ENCODE data around the gene PRKCI. TPM values are rescaled to one million over a fixed set of nuclear protein-coding genes. Genes with fewer than 3 reads are reported as not detected.

Gene PRKCI
- total and polyA plus RNA-seq, 2 of the 4 experiments (the other 2 are of a cell fraction) = 28.7 to 53.4 TPM

GRCh38 chr3:170180908-170181885 lies 41.0 kb upstream of the PRKCI start, which contains the start of gene PHC3:
Gene PHC3, minus strand, starts transcription at chr3:170181733. Its CDS starts 18 bp downstream, at chr3:170181715.
- peak within 1 kb of the TSS; percentile 99 for H3K9ac ChIP-seq (ENCODE audit: low read depth, low read length)
- peak within 1 kb of the TSS; percentile 95 for H3K4me2 ChIP-seq (ENCODE audit: low read depth, low read length)
- H3K4ac ChIP-seq (ENCODE audit: low read depth, low read length) = peak within 1 kb of the TSS; percentile 99
- H2AK9ac ChIP-seq (replicated peaks; ENCODE audit: low read depth, low read length, poor library complexity) = peak within 1 kb of the TSS; percentile 97
- H2BK5ac ChIP-seq (ENCODE audit: low read depth, low read length, poor library complexity, severe bottlenecking) = peak within 1 kb of the TSS; percentile 94
- DNase-seq (peak; percentile 85), ATAC-seq (ENCODE audit: low read depth) (peak; percentile 84)
- H2BK15ac ChIP-seq (ENCODE audit: low read depth, low read length) = peak within 1 kb of the TSS; percentile 9; the same call in 1 of the 3 replicates
- peak within 1 kb of the TSS; percentile 89 for H2BK120ac ChIP-seq (ENCODE audit: low read depth, low read length)
- peaks cover 12% of the 10 kb centered on the region; the same call in 1 of the 2 replicates for H4K20me1 ChIP-seq (ENCODE audit: insufficient read depth, low read length)
- dilution Hi-C loops (cut with HindIII; ENCODE audit: low sequenced_read_pairs, unreplicated experiment) (no loop called here), intact Hi-C loops (cut with micrococcal nuclease) (loop anchor here (2.0 to 10.0 kb wide), 2 partner anchors 94 to 664 kb away; no protein-coding TSS in a partner anchor), in situ Hi-C loops (cut with MboI; ENCODE audit: low sequenced_read_pairs) (loop anchor here (10.0 kb wide), 1 partner anchor 674 kb away; no protein-coding TSS in a partner anchor)
- peak within 1 kb of the TSS; percentile 96 for H4K5ac ChIP-seq (ENCODE audit: low read depth, low read length)
- peaks cover 8 to 17% of the 10 kb centered on the region in 2 experiments for H3K79me1 ChIP-seq (ENCODE audit: low read depth in 1 of 2, low read length in 2 of 2)
- ChIA-PET CTCF (interaction anchor here (0.9 kb wide), 1 partner anchor 91 kb away, joined by 6 read pairs; no protein-coding TSS in a partner anchor), POLR2A (ENCODE audit: unreplicated experiment) (interaction anchor here (0.6 to 1.0 kb wide), 3 partner anchors 9 to 129 kb away, joined by 3 to 13 read pairs (median 4); no protein-coding TSS in a partner anchor)
- H3K27ac ChIP-seq (ENCODE audit: insufficient read depth, low read length) = peak within 1 kb of the TSS; percentile 99
- peak within 1 kb of the TSS; percentile 92 for H2AK5ac ChIP-seq (ENCODE audit: low read depth, low read length)
- H3K4me1 ChIP-seq (ENCODE audit: control insufficient read depth, insufficient read depth, low read length) = peaks cover 2% of the 10 kb centered on the region; the same call in 1 of the 2 replicates
- peak within 1 kb of the TSS; percentile 98 for H3K14ac ChIP-seq (replicated peaks; ENCODE audit: low read depth, low read length)
- peak within 1 kb of the TSS; percentile 95 for H3K56ac ChIP-seq (ENCODE audit: extremely low read depth, insufficient read depth, low read length)
- H3K18ac ChIP-seq (ENCODE audit: low read depth, low read length) = peak within 1 kb of the TSS; percentile 94
- 2% methylated on average over 25 of the region's 71 CpGs; no CpG with 5 or more reads in 1 of the 2 experiments for WGBS, 2 experiments (ENCODE audit: extremely low coverage in 2 of 2, insufficient read length in 1 of 2)
- H2AFZ ChIP-seq (replicated peaks; ENCODE audit: low read length, poor library complexity) = peak within 1 kb of the TSS; percentile 99
- H3K36me3 ChIP-seq (ENCODE audit: control insufficient read depth, insufficient read depth, low read length) = peaks cover 13% of the 10 kb centered on the region
- H3K9me3 ChIP-seq (ENCODE audit: control insufficient read depth, insufficient read depth, low read length) = no peaks in the 10 kb centered on the region
- peak within 1 kb of the TSS; percentile 92 for H3K4me3 ChIP-seq (ENCODE audit: insufficient read depth, low read depth, low read length)
- peak within 1 kb of the TSS; percentile 98 for H3K23ac ChIP-seq (ENCODE audit: low read depth, low read length)
- BruUV-seq (replicated peaks) = no TSS peak
- no peaks in the 10 kb centered on the region for H3K27me3 ChIP-seq (ENCODE audit: control insufficient read depth, insufficient read depth, low read length)
- H3K9me1 ChIP-seq (ENCODE audit: insufficient read depth, low read length) = peaks cover 2% of the 10 kb centered on the region; the same call in 1 of the 2 replicates
- TF ChIP-seq CTCF (conservative IDR thresholded peaks at IDR 0.05; ENCODE audit: low read depth, low read length) = no peak
- peak; percentile 37; the same call in 1 of the 2 replicates for TF ChIP-seq BHLHE40 (IDR thresholded peaks at IDR 0.05; ENCODE audit: low read depth, low read length)
- no peak for TF ChIP-seq RAD21 (IDR thresholded peaks at IDR 0.05; ENCODE audit: low read length)
- TF ChIP-seq MAFK (IDR thresholded peaks at IDR 0.05; ENCODE audit: low read depth, low read length) = no peak
- TF ChIP-seq POLR2A (IDR thresholded peaks at IDR 0.05; ENCODE audit: low read depth, low read length) = peak; percentile 74; the same call in 1 of the 2 replicates
- TF ChIP-seq MXI1 (IDR thresholded peaks at IDR 0.05; ENCODE audit: borderline replicate concordance, low read depth, low read length) = peak; percentile 66; the same call in 1 of the 2 replicates
- TF ChIP-seq MAZ (IDR thresholded peaks at IDR 0.05; ENCODE audit: borderline replicate concordance, low read depth, low read length) = peak; percentile 91
- peak; percentile 91 for TF ChIP-seq CEBPB (IDR thresholded peaks at IDR 0.05; ENCODE audit: low read depth, low read length)
- TF ChIP-seq ELK1 (IDR thresholded peaks at IDR 0.05; ENCODE audit: borderline replicate concordance, low read depth, low read length) = no peak
- TF ChIP-seq RFX5 (IDR thresholded peaks at IDR 0.05; ENCODE audit: low read depth, low read length) = no peak
- TF ChIP-seq USF2 (IDR thresholded peaks at IDR 0.05; ENCODE audit: low read depth, low read length) = peak; percentile 97
- peak within 1 kb of the TSS; percentile 74 to 98 for H4K8ac ChIP-seq (ENCODE audit: low read depth in 2 of 2, low read length in 2 of 2)
- H2BK20ac ChIP-seq (ENCODE audit: low read depth, low read length) = 0 out of 2 replicates have a peak within 1 kb of the TSS, but pooled peaks have one; percentile 76
- peak within 1 kb of the TSS; percentile 94 for H4K91ac ChIP-seq (ENCODE audit: insufficient read depth, low read depth, low read length)
